ENCODE data around the gene PPP6R1. TPM values are rescaled to one million over a fixed set of nuclear protein-coding genes. Genes with fewer than 3 reads are reported as not detected.
A peak's percentile ranks its signal among the peaks of the same experiment; 100 is the strongest.

Gene PPP6R1
- total and polyA plus RNA-seq, 2 of the 13 experiments (the other 11 are each of a cell fraction or from before 2014, with no cell fraction given) = 25.8 to 54.0 TPM

DNA sequence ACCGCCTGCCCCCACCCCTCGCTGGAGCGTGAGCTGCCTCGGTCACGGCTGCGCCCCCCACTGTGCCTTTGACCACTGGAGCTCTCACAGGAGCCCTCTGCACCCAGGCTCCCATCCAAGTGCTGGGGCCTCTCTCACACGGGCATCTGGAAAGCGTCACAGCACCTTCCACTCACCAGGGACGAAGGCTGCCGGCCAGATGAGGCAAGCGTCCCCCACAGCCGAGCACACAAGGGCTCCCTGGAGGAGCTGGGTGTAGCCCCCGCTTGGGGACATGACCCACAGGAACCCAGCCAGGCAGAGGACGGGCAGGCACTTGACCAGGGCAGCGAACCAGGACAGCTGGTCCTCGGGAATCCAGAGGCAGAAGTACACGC is 30.8 kb downstream of the PPP6R1 start (continued):
- TF ChIP-seq HOXA3 (CRISPR knock-in tag; IDR thresholded peaks at IDR 0.05) = 0 out of 2 replicates have a peak, but pooled peaks have one; percentile 0
- 0 out of 2 replicates have a peak, but pooled peaks have one; percentile 24 for TF ChIP-seq ZNF589 (CRISPR knock-in tag; conservative IDR thresholded peaks at IDR 0.05)
- TF ChIP-seq, protein P1, sequence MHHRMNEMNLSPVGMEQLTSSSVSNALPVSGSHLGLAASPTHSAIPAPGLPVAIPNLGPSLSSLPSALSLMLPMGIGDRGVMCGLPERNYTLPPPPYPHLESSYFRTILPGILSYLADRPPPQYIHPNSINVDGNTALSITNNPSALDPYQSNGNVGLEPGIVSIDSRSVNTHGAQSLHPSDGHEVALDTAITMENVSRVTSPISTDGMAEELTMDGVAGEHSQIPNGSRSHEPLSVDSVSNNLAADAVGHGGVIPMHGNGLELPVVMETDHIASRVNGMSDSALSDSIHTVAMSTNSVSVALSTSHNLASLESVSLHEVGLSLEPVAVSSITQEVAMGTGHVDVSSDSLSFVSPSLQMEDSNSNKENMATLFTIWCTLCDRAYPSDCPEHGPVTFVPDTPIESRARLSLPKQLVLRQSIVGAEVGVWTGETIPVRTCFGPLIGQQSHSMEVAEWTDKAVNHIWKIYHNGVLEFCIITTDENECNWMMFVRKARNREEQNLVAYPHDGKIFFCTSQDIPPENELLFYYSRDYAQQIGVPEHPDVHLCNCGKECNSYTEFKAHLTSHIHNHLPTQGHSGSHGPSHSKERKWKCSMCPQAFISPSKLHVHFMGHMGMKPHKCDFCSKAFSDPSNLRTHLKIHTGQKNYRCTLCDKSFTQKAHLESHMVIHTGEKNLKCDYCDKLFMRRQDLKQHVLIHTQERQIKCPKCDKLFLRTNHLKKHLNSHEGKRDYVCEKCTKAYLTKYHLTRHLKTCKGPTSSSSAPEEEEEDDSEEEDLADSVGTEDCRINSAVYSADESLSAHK (CRISPR knock-in tag; IDR thresholded peaks at IDR 0.05; ENCODE audit: borderline replicate concordance) = no peak
- TF ChIP-seq MEIS1 (CRISPR knock-in tag; IDR thresholded peaks at IDR 0.05; ENCODE audit: borderline replicate concordance) = no peak
- TF ChIP-seq ARNT2 (CRISPR knock-in tag; IDR thresholded peaks at IDR 0.05; ENCODE audit: low read depth) = 0 out of 2 replicates have a peak, but pooled peaks have one; percentile 3
- TF ChIP-seq ZNF614 (CRISPR knock-in tag; IDR thresholded peaks at IDR 0.05; ENCODE audit: borderline replicate concordance) = no peak
- TF ChIP-seq PAF1 (CRISPR knock-in tag; IDR thresholded peaks at IDR 0.05) = 0 out of 2 replicates have a peak, but pooled peaks have one; percentile 27
- peak; percentile 38 for TF ChIP-seq AGO2 (optimal IDR thresholded peaks at IDR 0.05; ENCODE audit: low read depth, low read length)
- TF ChIP-seq, protein P2, sequence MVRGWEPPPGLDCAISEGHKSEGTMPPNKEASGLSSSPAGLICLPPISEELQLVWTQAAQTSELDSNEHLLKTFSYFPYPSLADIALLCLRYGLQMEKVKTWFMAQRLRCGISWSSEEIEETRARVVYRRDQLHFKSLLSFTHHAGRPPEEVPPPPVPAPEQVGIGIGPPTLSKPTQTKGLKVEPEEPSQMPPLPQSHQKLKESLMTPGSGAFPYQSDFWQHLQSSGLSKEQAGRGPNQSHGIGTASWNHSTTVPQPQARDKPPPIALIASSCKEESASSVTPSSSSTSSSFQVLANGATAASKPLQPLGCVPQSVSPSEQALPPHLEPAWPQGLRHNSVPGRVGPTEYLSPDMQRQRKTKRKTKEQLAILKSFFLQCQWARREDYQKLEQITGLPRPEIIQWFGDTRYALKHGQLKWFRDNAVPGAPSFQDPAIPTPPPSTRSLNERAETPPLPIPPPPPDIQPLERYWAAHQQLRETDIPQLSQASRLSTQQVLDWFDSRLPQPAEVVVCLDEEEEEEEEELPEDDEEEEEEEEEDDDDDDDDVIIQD (CRISPR knock-in tag; IDR thresholded peaks at IDR 0.05; ENCODE audit: low read depth) = no peak
- TF ChIP-seq PAWR (CRISPR knock-in tag; IDR thresholded peaks at IDR 0.05; ENCODE audit: borderline replicate concordance) = no peak
- TF ChIP-seq, protein P3, sequence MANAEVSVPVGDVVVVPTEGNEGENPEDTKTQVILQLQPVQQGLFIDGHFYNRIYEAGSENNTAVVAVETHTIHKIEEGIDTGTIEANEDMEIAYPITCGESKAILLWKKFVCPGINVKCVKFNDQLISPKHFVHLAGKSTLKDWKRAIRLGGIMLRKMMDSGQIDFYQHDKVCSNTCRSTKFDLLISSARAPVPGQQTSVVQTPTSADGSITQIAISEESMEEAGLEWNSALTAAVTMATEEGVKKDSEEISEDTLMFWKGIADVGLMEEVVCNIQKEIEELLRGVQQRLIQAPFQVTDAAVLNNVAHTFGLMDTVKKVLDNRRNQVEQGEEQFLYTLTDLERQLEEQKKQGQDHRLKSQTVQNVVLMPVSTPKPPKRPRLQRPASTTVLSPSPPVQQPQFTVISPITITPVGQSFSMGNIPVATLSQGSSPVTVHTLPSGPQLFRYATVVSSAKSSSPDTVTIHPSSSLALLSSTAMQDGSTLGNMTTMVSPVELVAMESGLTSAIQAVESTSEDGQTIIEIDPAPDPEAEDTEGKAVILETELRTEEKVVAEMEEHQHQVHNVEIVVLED (CRISPR knock-in tag; IDR thresholded peaks at IDR 0.05; ENCODE audit: borderline replicate concordance) = no peak
- no peak for TF ChIP-seq HCFC1 (IDR thresholded peaks at IDR 0.05; ENCODE audit: low read depth, low read length)
- no peak for TF ChIP-seq ZNF552 (CRISPR knock-in tag; IDR thresholded peaks at IDR 0.05; ENCODE audit: borderline replicate concordance)
- TF ChIP-seq, protein P4, sequence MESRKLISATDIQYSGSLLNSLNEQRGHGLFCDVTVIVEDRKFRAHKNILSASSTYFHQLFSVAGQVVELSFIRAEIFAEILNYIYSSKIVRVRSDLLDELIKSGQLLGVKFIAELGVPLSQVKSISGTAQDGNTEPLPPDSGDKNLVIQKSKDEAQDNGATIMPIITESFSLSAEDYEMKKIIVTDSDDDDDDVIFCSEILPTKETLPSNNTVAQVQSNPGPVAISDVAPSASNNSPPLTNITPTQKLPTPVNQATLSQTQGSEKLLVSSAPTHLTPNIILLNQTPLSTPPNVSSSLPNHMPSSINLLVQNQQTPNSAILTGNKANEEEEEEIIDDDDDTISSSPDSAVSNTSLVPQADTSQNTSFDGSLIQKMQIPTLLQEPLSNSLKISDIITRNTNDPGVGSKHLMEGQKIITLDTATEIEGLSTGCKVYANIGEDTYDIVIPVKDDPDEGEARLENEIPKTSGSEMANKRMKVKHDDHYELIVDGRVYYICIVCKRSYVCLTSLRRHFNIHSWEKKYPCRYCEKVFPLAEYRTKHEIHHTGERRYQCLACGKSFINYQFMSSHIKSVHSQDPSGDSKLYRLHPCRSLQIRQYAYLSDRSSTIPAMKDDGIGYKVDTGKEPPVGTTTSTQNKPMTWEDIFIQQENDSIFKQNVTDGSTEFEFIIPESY (CRISPR knock-in tag; IDR thresholded peaks at IDR 0.05) = peak; percentile 68
- no peak for TF ChIP-seq ZNF430 (CRISPR knock-in tag; IDR thresholded peaks at IDR 0.05)
- no peak for TF ChIP-seq FOXO1 (CRISPR knock-in tag; IDR thresholded peaks at IDR 0.05)
- no peak for TF ChIP-seq ERF (CRISPR knock-in tag; IDR thresholded peaks at IDR 0.05)
- TF ChIP-seq SMARCC2 (IDR thresholded peaks at IDR 0.05) = no peak
- TF ChIP-seq AKAP8 (CRISPR knock-in tag; IDR thresholded peaks at IDR 0.05) = no peak
- no peak for TF ChIP-seq SIN3A (IDR thresholded peaks at IDR 0.05; ENCODE audit: borderline replicate concordance, low read depth, low read length)
- TF ChIP-seq ZNF670 (CRISPR knock-in tag; IDR thresholded peaks at IDR 0.05; ENCODE audit: borderline replicate concordance) = no peak
- TF ChIP-seq STAG1 (CRISPR knock-in tag; IDR thresholded peaks at IDR 0.05) = no peak
- TF ChIP-seq FOSL1 (CRISPR knock-in tag; IDR thresholded peaks at IDR 0.05; ENCODE audit: borderline replicate concordance) = no peak
